H1 (cell line): ENCODE results near the gene TEX264. TPM values are rescaled to one million over a fixed set of nuclear protein-coding genes. Genes with fewer than 3 reads are reported as not detected.
A peak's percentile ranks its signal among the peaks of the same experiment; 100 is the strongest.

ENCODE experiments used
- CTCF ChIA-PET: fragments of 300-600 bp; sonication (Branson Sonifier 250); formaldehyde crosslinking; loops from one replicate; lab custom pipeline; 2021; ENCODE audit not compliant: partially characterized antibody; lab: Charles Lee
- POLR2A ChIA-PET: fragments of 300-600 bp; sonication (Branson Sonifier 250); formaldehyde crosslinking; loops from one replicate; lab custom pipeline; 2021; ENCODE audit warnings: inconsistent platforms; ENCODE audit not compliant: partially characterized antibody; lab: Charles Lee
- DNase-seq, 2 experiments: peaks; one replicate each; pipeline versions ENCODE4 v3.0.0 to v3.0.0-alpha.2; 2010 to 2022; ENCODE audit warnings: low spot score in 2 of 2, low read depth in 1 of 2, mixed read lengths in 1 of 2
- FAIRE-seq: peaks from 2 replicates; lab custom pipeline; 2011; peaks lifted over from hg19 to GRCh38; lab: Jason Lieb, UNC
- H2AFZ ChIP-seq: 2 replicates; pipeline ENCODE4 v1.8.1; 2012; ENCODE audit warnings: low read length, inconsistent platforms
- H2AK5ac ChIP-seq: 2 replicates; pipeline ENCODE4 v1.6.1; 2013; ENCODE audit warnings: low read depth, low read length
- H2BK120ac ChIP-seq: replicated peaks from 2 replicates; pipeline ENCODE3; 2013; ENCODE audit warnings: low read depth, low read length, inconsistent platforms
- H2BK12ac ChIP-seq: 2 replicates; pipeline ENCODE4 v1.6.1; 2013; ENCODE audit warnings: low read depth, low read length
- H2BK15ac ChIP-seq: 2 replicates; pipeline ENCODE4 v1.6.1; 2013; ENCODE audit warnings: low read length
- H2BK20ac ChIP-seq: 2 replicates; pipeline ENCODE4 v1.6.1; 2013; ENCODE audit warnings: low read length
- H2BK5ac ChIP-seq: 2 replicates; pipeline ENCODE4 v1.6.1; 2013; ENCODE audit warnings: low read depth, low read length
- H3K14ac ChIP-seq: 2 replicates; pipeline ENCODE4 v1.6.1; 2013; ENCODE audit warnings: inconsistent platforms; ENCODE audit not compliant: insufficient read length
- H3K18ac ChIP-seq: 2 replicates; pipeline ENCODE4 v1.6.1; 2013; ENCODE audit warnings: low read length; ENCODE audit errors: extremely low read depth
- H3K23ac ChIP-seq: 2 replicates; pipeline ENCODE4 v1.6.1; 2013; ENCODE audit warnings: inconsistent platforms; ENCODE audit not compliant: insufficient read length
- H3K23me2 ChIP-seq: 2 replicates; pipeline ENCODE4 v1.6.1; 2013; ENCODE audit warnings: low read depth, low read length
- H3K27ac ChIP-seq: 2 replicates; pipeline ENCODE4 v1.6.1; 2011; ENCODE audit warnings: low read depth, low read length, inconsistent platforms
- H3K27me3 ChIP-seq, 4 experiments: replicated peaks in 1 of 4; 1 replicate in 1 of 4; 2 replicates in 3 of 4; pipeline versions ENCODE4 v1.6.1 to v1.8.1; 2011 to 2013; ENCODE audit warnings: low read length in 3 of 4, mild to moderate bottlenecking in 3 of 4, inconsistent platforms in 2 of 4, mixed read lengths in 2 of 4, moderate library complexity in 1 of 4; ENCODE audit not compliant: control insufficient read depth in 3 of 4, insufficient read depth in 3 of 4; ENCODE audit errors: extremely low read depth in 1 of 4
- H3K36me3 ChIP-seq, 4 experiments: 2 replicates each; pipeline versions ENCODE4 v1.6.1 to v1.8.1; 2011 to 2013; ENCODE audit warnings: mild to moderate bottlenecking in 4 of 4, low read length in 3 of 4, moderate library complexity in 2 of 4, control low read depth in 1 of 4, inconsistent platforms in 1 of 4; ENCODE audit not compliant: insufficient read depth in 4 of 4, control insufficient read depth in 2 of 4
- H3K4ac ChIP-seq: replicated peaks from 2 replicates; pipeline ENCODE3; 2013; ENCODE audit warnings: low read length, low read depth, mixed read lengths, inconsistent platforms; ENCODE audit not compliant: insufficient read length
- H3K4me1 ChIP-seq, 4 experiments: replicated peaks in 1 of 4; 1 replicate in 1 of 4; 2 replicates in 3 of 4; pipeline versions ENCODE4 v1.6.1 to v1.8.1; 2011 to 2013; ENCODE audit warnings: low read length in 3 of 4, inconsistent platforms in 2 of 4, mixed read lengths in 1 of 4; ENCODE audit not compliant: insufficient read depth in 4 of 4, control insufficient read depth in 3 of 4
- H3K4me2 ChIP-seq, 2 experiments: 2 replicates each; pipeline versions ENCODE4 v1.6.1 to v1.8.1; 2011 to 2013; ENCODE audit warnings: low read depth in 2 of 2, low read length in 2 of 2, control low read depth in 1 of 2, inconsistent platforms in 1 of 2, mild to moderate bottlenecking in 1 of 2; ENCODE audit not compliant: insufficient read depth in 1 of 2
- H3K4me3 ChIP-seq, 4 experiments: fragments of 200-600, 300-600 bp in 1 of 4; sonication (generic), shearing (Covaris generic), sonication (Bioruptor Twin) in 1 of 4; 2 replicates each; pipeline versions ENCODE4 v1.5.1 to v1.8.1; 2011 to 2016; ENCODE audit warnings: low read length in 4 of 4, low read depth in 3 of 4, control low read depth in 2 of 4, inconsistent platforms in 2 of 4, mild to moderate bottlenecking in 2 of 4, mixed read lengths in 1 of 4, moderate library complexity in 1 of 4; ENCODE audit not compliant: insufficient read depth in 2 of 4; ENCODE audit errors: extremely low read depth in 1 of 4
- H3K56ac ChIP-seq: replicated peaks from 2 replicates; pipeline ENCODE3; 2013; ENCODE audit warnings: low read depth, mild to moderate bottlenecking, mixed read lengths, low read length, inconsistent platforms; ENCODE audit not compliant: insufficient read length
- H3K79me1 ChIP-seq: 2 replicates; pipeline ENCODE4 v1.6.1; 2013; ENCODE audit warnings: low read depth, low read length, control low read depth
- H3K79me2 ChIP-seq, 2 experiments: 2 replicates each; pipeline versions ENCODE4 v1.6.1 to v1.8.1; 2012 to 2013; ENCODE audit warnings: low read length in 2 of 2, mild to moderate bottlenecking in 2 of 2, inconsistent platforms in 1 of 2; ENCODE audit not compliant: insufficient read depth in 2 of 2, control insufficient read depth in 1 of 2
- H3K9ac ChIP-seq, 4 experiments: replicated peaks in 1 of 4; 1 replicate in 1 of 4; 2 replicates in 3 of 4; pipeline versions ENCODE4 v1.6.1 to v1.8.1; 2011 to 2013; ENCODE audit warnings: low read depth in 3 of 4, low read length in 3 of 4, control low read depth in 2 of 4, mild to moderate bottlenecking in 2 of 4, moderate library complexity in 2 of 4, inconsistent platforms in 1 of 4; ENCODE audit errors: extremely low read depth in 1 of 4
- H3K9me3 ChIP-seq, 2 experiments: 2 replicates each; pipeline versions ENCODE4 v1.6.1 to v1.8.1; 2012 to 2013; ENCODE audit warnings: mild to moderate bottlenecking in 2 of 2, moderate library complexity in 2 of 2, control low read depth in 1 of 2, inconsistent platforms in 1 of 2, low read depth in 1 of 2, low read length in 1 of 2, mixed read lengths in 1 of 2; ENCODE audit not compliant: insufficient read depth in 2 of 2
- H4K20me1 ChIP-seq, 2 experiments: replicated peaks in 1 of 2; 2 replicates each; pipeline versions ENCODE3 to v1.8.1; 2011 to 2013; ENCODE audit warnings: inconsistent platforms in 2 of 2, low read length in 2 of 2, mild to moderate bottlenecking in 1 of 2; ENCODE audit not compliant: insufficient read depth in 2 of 2, control insufficient read depth in 1 of 2
- H4K5ac ChIP-seq: 2 replicates; pipeline ENCODE4 v1.6.1; 2013; ENCODE audit warnings: low read length, low read depth, mixed read lengths, inconsistent platforms; ENCODE audit not compliant: insufficient read length
- H4K8ac ChIP-seq: 2 replicates; pipeline ENCODE4 v1.8.0; 2013; ENCODE audit warnings: mild to moderate bottlenecking, moderate library complexity, low read length, inconsistent platforms; ENCODE audit not compliant: insufficient read depth; ENCODE audit errors: extremely low read depth
- H4K91ac ChIP-seq: replicated peaks from 2 replicates; pipeline ENCODE3; 2013; ENCODE audit warnings: low read length, mixed read lengths, inconsistent platforms; ENCODE audit not compliant: insufficient read length
- CBX5 ChIP-seq: fragments of 300-800, 300-1000 bp; sonication (generic); IDR thresholded peaks from 2 replicates; pipeline ENCODE4 v1.7.1; 2016; ENCODE audit warnings: antibody characterized with exemption, low read length, low read depth
- CHD1 ChIP-seq: IDR thresholded peaks from 2 replicates; pipeline ENCODE4 v1.6.1; 2012; ENCODE audit warnings: low read depth, low read length, improper control_type of control experiment
- EP300 ChIP-seq, 2 experiments: IDR thresholded peaks; 1 replicate in 1 of 2; 2 replicates in 1 of 2; pipeline ENCODE4 v1.6.1; 2011 to 2012; ENCODE audit warnings: low read depth in 2 of 2, low read length in 2 of 2, mild to moderate bottlenecking in 2 of 2, borderline replicate concordance in 1 of 2, inconsistent platforms in 1 of 2, moderate library complexity in 1 of 2
- HDAC6 ChIP-seq: IDR thresholded peaks from one replicate; pipeline ENCODE4 v1.7.1; 2012; ENCODE audit warnings: low read depth, mild to moderate bottlenecking, inconsistent platforms, low read length, moderate library complexity
- KDM1A ChIP-seq: fragments of 200-600, 300-600 bp; sonication (generic); IDR thresholded peaks from 2 replicates; pipeline ENCODE4 v1.7.1; 2016; ENCODE audit warnings: mild to moderate bottlenecking, low read length, borderline replicate concordance
- MAFK ChIP-seq: IDR thresholded peaks from 2 replicates; pipeline ENCODE4 v1.6.1; 2012; ENCODE audit warnings: low read depth, mild to moderate bottlenecking, improper control_type of control experiment, low read length
- POU5F1 ChIP-seq: IDR thresholded peaks from 2 replicates; pipeline ENCODE4 v1.6.1; 2011; ENCODE audit warnings: low read depth, mild to moderate bottlenecking, low read length, moderate library complexity
- SIN3A ChIP-seq, 2 experiments: IDR thresholded peaks in 1 of 2; conservative IDR thresholded peaks in 1 of 2; 2 replicates each; pipeline ENCODE4 v1.6.1; 2011 to 2012; ENCODE audit warnings: low read length in 2 of 2, improper control_type of control experiment in 1 of 2, low read depth in 1 of 2, mild to moderate bottlenecking in 1 of 2
- SIX5 ChIP-seq: IDR thresholded peaks from 2 replicates; pipeline ENCODE4 v1.6.1; 2011; ENCODE audit warnings: mild to moderate bottlenecking, low read depth, low read length
- SP2 ChIP-seq: IDR thresholded peaks from 2 replicates; pipeline ENCODE4 v1.6.1; 2012; ENCODE audit warnings: mild to moderate bottlenecking, low read length, inconsistent platforms
- TAF1 ChIP-seq: IDR thresholded peaks from 2 replicates; pipeline ENCODE4 v1.6.1; 2011; ENCODE audit warnings: mild to moderate bottlenecking, low read depth, low read length
- YY1 ChIP-seq: IDR thresholded peaks from 2 replicates; pipeline ENCODE4 v1.6.1; 2011; ENCODE audit warnings: low read depth, mild to moderate bottlenecking, low read length
- ZNF274 ChIP-seq: IDR thresholded peaks from 2 replicates; pipeline ENCODE4 v1.7.0; 2012; ENCODE audit warnings: low read length, borderline replicate concordance; ENCODE audit errors: extremely low read depth
- WGBS, 2 experiments: shearing (Covaris generic) in 1 of 2; methylation state at CpG; one replicate each; pipeline versions ENCODE4 v1.1.6 to v1.1.7; 2013 to 2015; ENCODE audit warnings: low lambda C conversion rate in 2 of 2, mixed read lengths in 2 of 2, inconsistent platforms in 1 of 2, low coverage in 1 of 2, missing lambda C conversion rate in 1 of 2; ENCODE audit not compliant: insufficient replicate concordance in 2 of 2, insufficient coverage in 1 of 2, insufficient read length in 1 of 2; ENCODE audit errors: extremely low coverage in 1 of 2, missing lambda C conversion rate in 1 of 2; 5-methylcytosine and 5-hydroxymethylcytosine counted together
- polyA plus RNA-seq, 7 experiments: library from polyadenylated mRNA; depleted of rRNA in 3 of 7; stranded (reverse) in 5 of 7; unstranded in 2 of 7; fragments of >200 nt in 5 of 7; fragments of 200-250 nt in 2 of 7; gene quantifications; 1 replicate in 5 of 7; 2 replicates in 1 of 7; 4 replicates in 1 of 7; pipeline versions ENCODE4 v1.2.1 to v1.2.3, GENCODE V29; 2011 to 2013; ENCODE audit warnings: missing spikeins in 2 of 7, mixed read lengths in 2 of 7
- total RNA-seq: library from RNA; stranded (reverse); fragmentation: NEBNext Ultra II Directional; extraction: Animal tissue kit (Norgen Biotek cat#: 25700); gene quantifications from 2 replicates; pipeline ENCODE4 v1.2.1, GENCODE V29; 2021
- TF ChIP-seq, protein P1 (sequence below): IDR thresholded peaks from 2 replicates; pipeline ENCODE4 v1.6.1; 2012; ENCODE audit warnings: inconsistent platforms

Gene TEX264
- total and polyA plus RNA-seq, 2 of the 8 experiments (the other 6 are each of a cell fraction or from before 2014, with no cell fraction given) = 11.2 to 35.6 TPM

GRCh38 chr3:51702156-51702555 is 31.1 kb downstream of the TEX264 start:
- Histone ChIP-seq H4K8ac (no peak overlapping the region), H3K23me2 (peaks cover 2% of the 10 kb centered on the region; the same call in 1 of the 2 replicates), H3K79me2 (no peaks in the 10 kb centered on the region), H3K36me3 (no peaks in the 10 kb centered on the region), H3K14ac (no peak overlapping the region), H3K79me1 (no peaks in the 10 kb centered on the region), H4K20me1 (peaks cover 2 to 16% of the 10 kb centered on the region in 2 experiments), H2BK12ac (0 out of 2 replicates have a peak overlapping the region, but pooled peaks have one; percentile 6), H3K4me2 (no peak overlapping the region; a peak in 1 of 4 replicates), H3K9me3 (no peaks in the 10 kb centered on the region), H3K23ac (no peak overlapping the region), H4K91ac (peak overlapping the region; percentile 17), H2AK5ac (no peak overlapping the region), H3K27ac (no peak overlapping the region), H2BK20ac (no peak overlapping the region), H2BK5ac (no peak overlapping the region), H3K56ac (no peak overlapping the region), H2BK120ac (no peak overlapping the region), H2BK15ac (no peak overlapping the region), H3K4ac (no peak overlapping the region), H3K4me1 (peaks cover 0 to 26% (median 20%) of the 10 kb centered on the region in 4 experiments; a peak in 6 of 7 replicates), H3K18ac (no peak overlapping the region), H2AFZ (no peak overlapping the region), H3K27me3 (peaks cover 0 to 2% (median under 1%) of the 10 kb centered on the region in 4 experiments; a peak in 5 of 7 replicates), H3K9ac (no peak overlapping the region), H4K5ac (no peak overlapping the region), H3K4me3 (no peak overlapping the region)
- no peak for DNase-seq
- ChIA-PET CTCF (interaction anchor here (1.2 to 7.0 kb wide), 5 partner anchors 11 to 230 kb away, joined by 3 to 61 read pairs (median 4); no protein-coding TSS in a partner anchor), POLR2A (no interaction called here)
- WGBS, 2 experiments = 94% methylated on average over 2 of the region's 2 CpGs; no CpG with 5 or more reads in 1 of the 2 experiments
- FAIRE-seq = no peak
- no peak for TF ChIP-seq ZNF274
- no peak for TF ChIP-seq SIN3A (conservative IDR thresholded peaks at IDR 0.05 in 1 of 2, IDR thresholded peaks at IDR 0.05 in 1 of 2; ENCODE audit: low read depth in 1 of 2, low read length in 2 of 2)
- TF ChIP-seq, protein P1, sequence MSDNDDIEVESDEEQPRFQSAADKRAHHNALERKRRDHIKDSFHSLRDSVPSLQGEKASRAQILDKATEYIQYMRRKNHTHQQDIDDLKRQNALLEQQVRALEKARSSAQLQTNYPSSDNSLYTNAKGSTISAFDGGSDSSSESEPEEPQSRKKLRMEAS = no peak
- no peak for TF ChIP-seq CHD1
- TF ChIP-seq SP2 = no peak
- no peak for TF ChIP-seq TAF1
- no peak for TF ChIP-seq HDAC6
- no peak for TF ChIP-seq MAFK
- TF ChIP-seq SIX5 = no peak
- no peak for TF ChIP-seq CBX5
- no peak for TF ChIP-seq YY1
- no peak for TF ChIP-seq POU5F1
- no peak for TF ChIP-seq EP300 (IDR thresholded peaks at IDR 0.05; ENCODE audit: borderline replicate concordance in 1 of 2, low read depth in 2 of 2, low read length in 2 of 2)
- no peak for TF ChIP-seq KDM1A
